Measurements from ENCODE around the gene EML3. TPM values are rescaled to one million over a fixed set of nuclear protein-coding genes. Genes with fewer than 3 reads are reported as not detected.

The EML3 gene
- total RNA-seq, 1 donor from 2014 or later: 29.7 TPM

GRCh38 chr11:62615521-62615920 is 2.9 kb upstream of the EML3 start:
- no peak for TF ChIP-seq CTCF (conservative IDR thresholded peaks at IDR 0.05; ENCODE audit: low read depth, low read length)
- H3K4me3 ChIP-seq (ENCODE audit: low read depth, low read length): no peak overlapping the region
- DNase-seq (ENCODE audit: low read depth): no peak

GRCh38 chr11:62614275-62614674 is 1.7 kb upstream of the EML3 start:
- H3K4me3 ChIP-seq (ENCODE audit: low read depth, low read length): no peak overlapping the region
- no peak for TF ChIP-seq CTCF (conservative IDR thresholded peaks at IDR 0.05; ENCODE audit: low read depth, low read length)
- DNase-seq (ENCODE audit: low read depth): no peak

GRCh38 chr11:62613291-62613778 is 760 bp upstream of the EML3 start:
- peak overlapping the region; percentile 72 for H3K4me3 ChIP-seq (ENCODE audit: low read depth, low read length)
- DNase-seq (ENCODE audit: low read depth): no peak
- no peak for TF ChIP-seq CTCF (conservative IDR thresholded peaks at IDR 0.05; ENCODE audit: low read depth, low read length)

- no peak for DNase-seq (ENCODE audit: low read depth)
- peak overlapping the region; percentile 72 for H3K4me3 ChIP-seq (ENCODE audit: low read depth, low read length)
- no peak for TF ChIP-seq CTCF (conservative IDR thresholded peaks at IDR 0.05; ENCODE audit: low read depth, low read length)
Measured at GRCh38 chr11:62611705-62612365, 740 bp downstream of the EML3 start.

GRCh38 chr11:62610814-62611704 is 1.5 kb downstream of the EML3 start:
- H3K4me3 ChIP-seq (ENCODE audit: low read depth, low read length): peak overlapping the region; percentile 72
- TF ChIP-seq CTCF (conservative IDR thresholded peaks at IDR 0.05; ENCODE audit: low read depth, low read length): no peak
- no peak for DNase-seq (ENCODE audit: low read depth)

GRCh38 chr11:62610403-62610802 is 2.2 kb downstream of the EML3 start:
- no peak overlapping the region for H3K4me3 ChIP-seq (ENCODE audit: low read depth, low read length)
- no peak for DNase-seq (ENCODE audit: low read depth)
- TF ChIP-seq CTCF (conservative IDR thresholded peaks at IDR 0.05; ENCODE audit: low read depth, low read length): no peak

Measured in epithelial cell of proximal tubule (primary cell).